DOHH2 (cell line): Measurements from ENCODE around the gene SLMAP.

ENCODE experiments used
- H3F3A ChIP-seq: fragments of 200-600 bp; sonication (generic), shearing (Covaris generic); 2 replicates; pipeline ENCODE4 v1.6.0; 2016; ENCODE audit warnings: antibody characterized with exemption, mild to moderate bottlenecking; ENCODE audit not compliant: control insufficient read depth, insufficient read depth
- H3K27ac ChIP-seq: fragments of 200-600 bp; sonication (generic); 2 replicates; pipeline ENCODE4 v1.5.1; 2014; ENCODE audit warnings: low read depth, mild to moderate bottlenecking, low read length, moderate library complexity
- H3K27me3 ChIP-seq: fragments of 200-600 bp; sonication (generic); 2 replicates; pipeline ENCODE4 v1.6.1; 2014; ENCODE audit warnings: mild to moderate bottlenecking, low read length, mixed read lengths; ENCODE audit not compliant: control insufficient read depth
- H3K36me3 ChIP-seq: fragments of 200-600 bp; sonication (generic); 2 replicates; pipeline ENCODE4 v1.6.1; 2014; ENCODE audit warnings: mild to moderate bottlenecking, low read length, moderate library complexity, mixed read lengths; ENCODE audit not compliant: control insufficient read depth
- H3K4me1 ChIP-seq: fragments of 200-600 bp; sonication (generic); 2 replicates; pipeline ENCODE4 v1.6.1; 2014; ENCODE audit warnings: mild to moderate bottlenecking, low read length, mixed read lengths; ENCODE audit not compliant: control insufficient read depth
- H3K4me2 ChIP-seq: fragments of 200-600 bp; sonication (generic); 2 replicates; pipeline ENCODE4 v1.6.0; 2014; ENCODE audit warnings: mild to moderate bottlenecking, low read length, moderate library complexity
- H3K4me3 ChIP-seq: fragments of 200-600 bp; sonication (generic); 2 replicates; pipeline ENCODE4 v1.5.1; 2014; ENCODE audit warnings: mild to moderate bottlenecking, low read length, mixed read lengths
- H3K79me2 ChIP-seq: fragments of 200-600 bp; sonication (generic); 2 replicates; pipeline ENCODE4 v1.6.1; 2014; ENCODE audit warnings: mild to moderate bottlenecking, low read length, mixed read lengths; ENCODE audit not compliant: control insufficient read depth
- H3K9me2 ChIP-seq: fragments of 200-600 bp; sonication (generic); replicated peaks from 2 replicates; pipeline ENCODE4 v1.6.1; 2014; ENCODE audit warnings: mild to moderate bottlenecking, low read length, mixed read lengths; ENCODE audit not compliant: control insufficient read depth
- H3K9me3 ChIP-seq: fragments of 200-600 bp; sonication (generic); 2 replicates; pipeline ENCODE4 v1.6.1; 2014; ENCODE audit warnings: antibody characterized with exemption, low read length, mixed read lengths; ENCODE audit not compliant: control insufficient read depth, insufficient read depth
- H4K20me1 ChIP-seq: fragments of 200-600 bp; sonication (generic); 2 replicates; pipeline ENCODE4 v1.6.0; 2014; ENCODE audit warnings: low read depth, mild to moderate bottlenecking, antibody characterized with exemption, low read length, moderate library complexity; ENCODE audit not compliant: control insufficient read depth, insufficient read depth
- EZH2phosphoT487 ChIP-seq: fragments of 200-600 bp; sonication (generic); IDR thresholded peaks from 2 replicates; pipeline ENCODE4 v1.6.1; 2017; ENCODE audit warnings: borderline replicate concordance, mild to moderate bottlenecking, antibody characterized with exemption, low read length, moderate library complexity, mixed read lengths
- TF ChIP-seq, protein P1 (sequence below): fragments of 200-600 bp; sonication (generic); IDR thresholded peaks from one replicate; pipeline ENCODE4 v1.5.1; 2014; ENCODE audit warnings: antibody characterized with exemption, mild to moderate bottlenecking, low read depth, low read length; ENCODE audit not compliant: poor library complexity, severe bottlenecking

Gene SLMAP

GRCh38 chr3:57890874-57891273 is 134.8 kb downstream of the SLMAP start:
- no peaks in the 10 kb centered on the region for H3K27me3 ChIP-seq
- no peaks in the 10 kb centered on the region for H3K79me2 ChIP-seq
- H4K20me1 ChIP-seq: no peaks in the 10 kb centered on the region
- no peak overlapping the region for H3K4me3 ChIP-seq
- H3K27ac ChIP-seq: no peak overlapping the region
- no peaks in the 10 kb centered on the region for H3K9me3 ChIP-seq
- H3F3A ChIP-seq: no peaks in the 10 kb centered on the region
- H3K36me3 ChIP-seq: 0 out of 2 replicates have a peak, but pooled peaks cover 2% of the 10 kb centered on the region
- H3K4me2 ChIP-seq: no peak overlapping the region
- H3K9me2 ChIP-seq: no peaks in the 10 kb centered on the region
- TF ChIP-seq EZH2phosphoT487: no peak
- TF ChIP-seq, protein P1, sequence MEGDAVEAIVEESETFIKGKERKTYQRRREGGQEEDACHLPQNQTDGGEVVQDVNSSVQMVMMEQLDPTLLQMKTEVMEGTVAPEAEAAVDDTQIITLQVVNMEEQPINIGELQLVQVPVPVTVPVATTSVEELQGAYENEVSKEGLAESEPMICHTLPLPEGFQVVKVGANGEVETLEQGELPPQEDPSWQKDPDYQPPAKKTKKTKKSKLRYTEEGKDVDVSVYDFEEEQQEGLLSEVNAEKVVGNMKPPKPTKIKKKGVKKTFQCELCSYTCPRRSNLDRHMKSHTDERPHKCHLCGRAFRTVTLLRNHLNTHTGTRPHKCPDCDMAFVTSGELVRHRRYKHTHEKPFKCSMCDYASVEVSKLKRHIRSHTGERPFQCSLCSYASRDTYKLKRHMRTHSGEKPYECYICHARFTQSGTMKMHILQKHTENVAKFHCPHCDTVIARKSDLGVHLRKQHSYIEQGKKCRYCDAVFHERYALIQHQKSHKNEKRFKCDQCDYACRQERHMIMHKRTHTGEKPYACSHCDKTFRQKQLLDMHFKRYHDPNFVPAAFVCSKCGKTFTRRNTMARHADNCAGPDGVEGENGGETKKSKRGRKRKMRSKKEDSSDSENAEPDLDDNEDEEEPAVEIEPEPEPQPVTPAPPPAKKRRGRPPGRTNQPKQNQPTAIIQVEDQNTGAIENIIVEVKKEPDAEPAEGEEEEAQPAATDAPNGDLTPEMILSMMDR: no peak
- no peaks in the 10 kb centered on the region for H3K4me1 ChIP-seq

GRCh38 chr3:57892423-57892822 is 136.3 kb downstream of the SLMAP start:
- Histone ChIP-seq H3K4me2 (no peak overlapping the region), H3K4me3 (no peak overlapping the region), H3F3A (no peaks in the 10 kb centered on the region), H3K36me3 (peaks cover 2% of the 10 kb centered on the region; the same call in 1 of the 2 replicates), H3K4me1 (no peaks in the 10 kb centered on the region), H3K79me2 (no peaks in the 10 kb centered on the region), H3K27ac (no peak overlapping the region), H3K27me3 (no peaks in the 10 kb centered on the region), H3K9me3 (no peaks in the 10 kb centered on the region), H4K20me1 (no peaks in the 10 kb centered on the region), H3K9me2 (no peaks in the 10 kb centered on the region)
- no peak for TF ChIP-seq EZH2phosphoT487
- TF ChIP-seq, protein P1: no peak

- Histone ChIP-seq H3K79me2 (no peaks in the 10 kb centered on the region), H3K4me1 (no peaks in the 10 kb centered on the region), H3K4me3 (no peak overlapping the region), H3K9me3 (no peaks in the 10 kb centered on the region), H4K20me1 (no peaks in the 10 kb centered on the region), H3F3A (no peaks in the 10 kb centered on the region), H3K27ac (no peak overlapping the region), H3K9me2 (no peaks in the 10 kb centered on the region), H3K36me3 (peaks cover 2% of the 10 kb centered on the region; the same call in 1 of the 2 replicates), H3K27me3 (no peaks in the 10 kb centered on the region), H3K4me2 (no peak overlapping the region)
- TF ChIP-seq, protein P1: no peak
- TF ChIP-seq EZH2phosphoT487: no peak
These were observed 137.0 kb downstream of the SLMAP start for GRCh38 chr3:57893156-57893555.
